HepG2 (cell line): Measurements from ENCODE around the gene MARCHF4. TPM values are rescaled to one million over a fixed set of nuclear protein-coding genes. Genes with fewer than 3 reads are reported as not detected.

Experiments
- ATAC-seq: fragments of 200-7000 bp; cut with Tn5 transposase; 3 replicates; pipeline ENCODE4 v1.9.1; 2020; ENCODE audit warnings: mild to moderate bottlenecking, moderate library complexity
- BruUV-seq: library from RNA; stranded (reverse); fragments of 400-500 nt; replicated peaks from 2 replicates; lab custom pipeline; 2021; lab: Mats Ljungman, UMichigan
- CTCF ChIA-PET: fragments of 300-600 bp; formaldehyde crosslinking; extraction: SDS; loops from one replicate; lab custom pipeline; 2021; ENCODE audit warnings: low total read pairs, inconsistent platforms, low intra/inter-chr PET ratio; lab: Yijun Ruan, JAX
- POLR2A ChIA-PET: fragments of 350-600 bp; sonication (Branson Sonifier 250); formaldehyde crosslinking; loops from one replicate; lab custom pipeline; 2020; ENCODE audit warnings: antibody characterized with exemption, inconsistent platforms; lab: Yijun Ruan, JAX
- DNase-seq: peaks from one replicate; pipeline ENCODE4 v3.0.0-alpha.2; 2015; ENCODE audit warnings: low spot score
- FAIRE-seq: peaks from 3 replicates; lab custom pipeline; 2011; peaks lifted over from hg19 to GRCh38; lab: Jason Lieb, UNC
- H2AFZ ChIP-seq: one replicate; pipeline ENCODE4 v1.6.1; 2011; ENCODE audit warnings: low read length, inconsistent platforms
- H3K27ac ChIP-seq: fragments of 300-600 bp; 3 replicates; pipeline ENCODE4 v1.8.0; 2011; ENCODE audit warnings: mixed run types, mild to moderate bottlenecking, mixed read lengths, low read length, inconsistent platforms; ENCODE audit not compliant: insufficient read depth; ENCODE audit errors: extremely low read length
- H3K27me3 ChIP-seq, 2 experiments: fragments of 200-600 bp in 1 of 2; 2 replicates in 1 of 2; 3 replicates in 1 of 2; pipeline versions ENCODE4 v1.6.0 to v1.8.0; 2011; ENCODE audit warnings: low read length in 2 of 2, mild to moderate bottlenecking in 2 of 2, moderate library complexity in 2 of 2, inconsistent platforms in 1 of 2; ENCODE audit not compliant: insufficient read depth in 2 of 2, control insufficient read depth in 1 of 2
- H3K36me3 ChIP-seq, 2 experiments: fragments of 200-600 bp in 1 of 2; replicated peaks in 1 of 2; 2 replicates in 1 of 2; 3 replicates in 1 of 2; pipeline versions ENCODE4 v1.5.1 to v1.8.0; 2011; ENCODE audit warnings: low read length in 2 of 2, inconsistent platforms in 1 of 2; ENCODE audit not compliant: insufficient read depth in 2 of 2, control insufficient read depth in 1 of 2
- H3K4me1 ChIP-seq: 2 replicates; pipeline ENCODE4 v1.5.1; 2012; ENCODE audit warnings: low read length, inconsistent platforms; ENCODE audit not compliant: insufficient read depth
- H3K4me2 ChIP-seq: 2 replicates; pipeline ENCODE4 v1.6.0; 2011; ENCODE audit warnings: low read depth, low read length, inconsistent platforms
- H3K4me3 ChIP-seq, 3 experiments: fragments of 200-600 bp in 1 of 3; sonication (generic), shearing (Covaris generic) in 1 of 3; replicated peaks in 1 of 3; 2 replicates each; pipeline ENCODE4 v1.5.1; 2011 to 2016; ENCODE audit warnings: low read length in 3 of 3, inconsistent platforms in 2 of 3, low read depth in 2 of 3, mild to moderate bottlenecking in 2 of 3, control low read depth in 1 of 3, mixed read lengths in 1 of 3; ENCODE audit not compliant: insufficient read depth in 1 of 3
- H3K79me2 ChIP-seq: one replicate; pipeline ENCODE4 v1.6.1; 2011; ENCODE audit warnings: low read length, inconsistent platforms; ENCODE audit not compliant: insufficient read depth
- H3K9ac ChIP-seq: 2 replicates; pipeline ENCODE4 v1.6.0; 2011; ENCODE audit warnings: mild to moderate bottlenecking, low read depth, low read length, inconsistent platforms; ENCODE audit not compliant: insufficient read depth
- H3K9me3 ChIP-seq: 2 replicates; pipeline ENCODE4 v1.5.1; 2012; ENCODE audit warnings: mild to moderate bottlenecking, low read length
- H4K20me1 ChIP-seq: 2 replicates; pipeline ENCODE4 v1.6.0; 2011; ENCODE audit warnings: inconsistent platforms, mild to moderate bottlenecking, low read length, moderate library complexity; ENCODE audit not compliant: insufficient read depth
- CENPX ChIP-seq: sonication (generic); formaldehyde crosslinking; IDR thresholded peaks from 2 replicates; pipeline ENCODE4 v1.9.0; 2021; ENCODE audit warnings: mild to moderate bottlenecking, missing genetic modification reagents, moderate library complexity
- CHD2 ChIP-seq: IDR thresholded peaks from 2 replicates; pipeline ENCODE4 v1.6.1; 2011; ENCODE audit warnings: low read depth, low read length, improper control_type of control experiment
- KDM5A ChIP-seq: fragments of 200-600 bp; sonication (generic); IDR thresholded peaks from 2 replicates; pipeline ENCODE4 v1.7.0; 2018; ENCODE audit warnings: antibody characterized with exemption, mild to moderate bottlenecking, low read length, borderline replicate concordance
- KLF16 ChIP-seq, 2 experiments: sonication (generic) in 1 of 2; formaldehyde crosslinking in 1 of 2; IDR thresholded peaks; 2 replicates each; pipeline versions ENCODE4 v1.6.1 to v1.8.0; 2016 to 2023; ENCODE audit warnings: missing genetic modification reagents in 2 of 2, missing compliant biosample characterization in 1 of 2
- NFE2L1 ChIP-seq: sonication (generic); formaldehyde crosslinking; IDR thresholded peaks from 2 replicates; pipeline ENCODE4 v1.4.0; 2020; ENCODE audit warnings: missing genetic modification reagents, mild to moderate bottlenecking, borderline replicate concordance
- NFE2L2 ChIP-seq: fragments of 150-350 bp; IDR thresholded peaks from 2 replicates; pipeline ENCODE4 v1.6.1; 2014; ENCODE audit warnings: low read length
- REPIN1 ChIP-seq: sonication (generic); formaldehyde crosslinking; IDR thresholded peaks from 2 replicates; pipeline ENCODE4 v1.8.0; 2022; ENCODE audit warnings: missing genetic modification reagents, low read depth, mild to moderate bottlenecking, borderline replicate concordance
- ZBTB7B ChIP-seq: sonication (generic); formaldehyde crosslinking; IDR thresholded peaks from 2 replicates; pipeline ENCODE4 v1.4.0; 2020; ENCODE audit warnings: missing genetic modification reagents
- ZNF281 ChIP-seq: sonication (generic); formaldehyde crosslinking; IDR thresholded peaks from 2 replicates; pipeline ENCODE4 v1.4.0; 2020; ENCODE audit warnings: missing genetic modification reagents, borderline replicate concordance
- ZNF326 ChIP-seq: sonication (generic); formaldehyde crosslinking; IDR thresholded peaks from 2 replicates; pipeline ENCODE4 v1.4.0; 2020; ENCODE audit warnings: missing genetic modification reagents, borderline replicate concordance
- ZNF331 ChIP-seq: sonication (generic); formaldehyde crosslinking; IDR thresholded peaks from 2 replicates; pipeline ENCODE4 v1.4.0; 2020; ENCODE audit warnings: missing genetic modification reagents
- ZNF512B ChIP-seq: sonication (generic); formaldehyde crosslinking; IDR thresholded peaks from 2 replicates; pipeline ENCODE4 v1.5.1; 2020; ENCODE audit warnings: missing genetic modification reagents, mild to moderate bottlenecking, borderline replicate concordance
- ZNF546 ChIP-seq: sonication (generic); formaldehyde crosslinking; conservative IDR thresholded peaks from 2 replicates; pipeline ENCODE4 v1.8.1; 2023; ENCODE audit warnings: mild to moderate bottlenecking, missing genetic modification reagents
- ZNF556 ChIP-seq: sonication (generic); formaldehyde crosslinking; IDR thresholded peaks from 2 replicates; pipeline ENCODE4 v1.4.0; 2020; ENCODE audit warnings: mild to moderate bottlenecking, missing genetic modification reagents, borderline replicate concordance
- WGBS: methylation state at CpG from one replicate; pipeline ENCODE4 v1.1.6; 2017; ENCODE audit warnings: low lambda C conversion rate; 5-methylcytosine and 5-hydroxymethylcytosine counted together
- in situ Hi-C: cut with HindIII; loops from 2 replicates; pipeline ENCODE4 v1.10.0; 2017; ENCODE audit warnings: low pct_unique_long_range_greater_than_20kb; ENCODE audit not compliant: extremely low pct_ligation_motif_present
- intact Hi-C: fragments of 100-400 bp; cut with micrococcal nuclease; formaldehyde crosslinking; loops from one replicate; pipeline ENCODE4 v1.10.0; 2022; ENCODE audit not compliant: unreplicated experiment
- polyA plus RNA-seq, 8 experiments: library from polyadenylated mRNA; depleted of rRNA in 3 of 8; stranded (reverse) in 7 of 8; unstranded in 1 of 8; fragments of >200 nt; fragmentation: Illumina TruSeq in 4 of 8; extraction: Trizol in 4 of 8; gene quantifications; 2 replicates each; pipeline versions ENCODE4 v1.2.1 to v1.2.3, GENCODE V29; 2011 to 2016; ENCODE audit warnings: low read depth in 4 of 8, missing spikeins in 1 of 8, mixed read lengths in 1 of 8; ENCODE audit not compliant: insufficient read depth in 1 of 8
- total RNA-seq, 5 experiments: library from RNA; depleted of rRNA; stranded (reverse); fragments of >200 nt; fragmentation: Illumina TruSeq; extraction: Trizol; gene quantifications; 2 replicates each; pipeline ENCODE4 v1.2.3, GENCODE V29; 2016; ENCODE audit warnings: low read depth in 1 of 5
- TF ChIP-seq, protein P1 (sequence below): sonication (generic); formaldehyde crosslinking; IDR thresholded peaks from 2 replicates; pipeline ENCODE4 v1.5.0; 2020; ENCODE audit warnings: mild to moderate bottlenecking, missing genetic modification reagents, borderline replicate concordance

MARCHF4 gene
- total and polyA plus RNA-seq, 2 of the 13 experiments (the other 11 are each of a cell fraction or from before 2014, with no cell fraction given): not detected

- H3K4me1 ChIP-seq: no peaks in the 10 kb centered on the region
- no peaks in the 10 kb centered on the region for H4K20me1 ChIP-seq
- 14% methylated on average over 3 of the region's 3 CpGs for WGBS
- H3K79me2 ChIP-seq: no peaks in the 10 kb centered on the region
- DNase-seq (no peak), FAIRE-seq (no peak), ATAC-seq (no peak)
- no peak overlapping the region for H3K4me2 ChIP-seq
- intact Hi-C loops (no loop called here), in situ Hi-C loops (no loop called here)
- POLR2A ChIA-PET: no interaction called here
- no peak overlapping the region for H2AFZ ChIP-seq
- no peak overlapping the region for H3K4me3 ChIP-seq
- no peak overlapping the region for H3K9ac ChIP-seq
- H3K9me3 ChIP-seq: no peaks in the 10 kb centered on the region
- H3K27me3 ChIP-seq: peaks cover 0 to 35% of the 10 kb centered on the region in 2 experiments; a peak in 3 of 5 replicates
- no TSS peak for BruUV-seq
- H3K27ac ChIP-seq: no peak overlapping the region
- TF ChIP-seq ZNF281 (no peak), ZNF331 (CRISPR knock-in tag) (no peak), NFE2L2 (no peak), KDM5A (no peak), ZBTB7B (CRISPR knock-in tag) (no peak), CENPX (CRISPR knock-in tag) (no peak), ZNF546 (no peak), KLF16 (CRISPR knock-in tag; IDR thresholded peaks at IDR 0.05) (no peak), CHD2 (no peak), REPIN1 (CRISPR knock-in tag) (no peak), ZNF326 (CRISPR knock-in tag) (no peak), ZNF556 (CRISPR knock-in tag) (no peak), NFE2L1 (CRISPR knock-in tag) (no peak), ZNF512B (CRISPR knock-in tag) (no peak)
- TF ChIP-seq, protein P1, sequence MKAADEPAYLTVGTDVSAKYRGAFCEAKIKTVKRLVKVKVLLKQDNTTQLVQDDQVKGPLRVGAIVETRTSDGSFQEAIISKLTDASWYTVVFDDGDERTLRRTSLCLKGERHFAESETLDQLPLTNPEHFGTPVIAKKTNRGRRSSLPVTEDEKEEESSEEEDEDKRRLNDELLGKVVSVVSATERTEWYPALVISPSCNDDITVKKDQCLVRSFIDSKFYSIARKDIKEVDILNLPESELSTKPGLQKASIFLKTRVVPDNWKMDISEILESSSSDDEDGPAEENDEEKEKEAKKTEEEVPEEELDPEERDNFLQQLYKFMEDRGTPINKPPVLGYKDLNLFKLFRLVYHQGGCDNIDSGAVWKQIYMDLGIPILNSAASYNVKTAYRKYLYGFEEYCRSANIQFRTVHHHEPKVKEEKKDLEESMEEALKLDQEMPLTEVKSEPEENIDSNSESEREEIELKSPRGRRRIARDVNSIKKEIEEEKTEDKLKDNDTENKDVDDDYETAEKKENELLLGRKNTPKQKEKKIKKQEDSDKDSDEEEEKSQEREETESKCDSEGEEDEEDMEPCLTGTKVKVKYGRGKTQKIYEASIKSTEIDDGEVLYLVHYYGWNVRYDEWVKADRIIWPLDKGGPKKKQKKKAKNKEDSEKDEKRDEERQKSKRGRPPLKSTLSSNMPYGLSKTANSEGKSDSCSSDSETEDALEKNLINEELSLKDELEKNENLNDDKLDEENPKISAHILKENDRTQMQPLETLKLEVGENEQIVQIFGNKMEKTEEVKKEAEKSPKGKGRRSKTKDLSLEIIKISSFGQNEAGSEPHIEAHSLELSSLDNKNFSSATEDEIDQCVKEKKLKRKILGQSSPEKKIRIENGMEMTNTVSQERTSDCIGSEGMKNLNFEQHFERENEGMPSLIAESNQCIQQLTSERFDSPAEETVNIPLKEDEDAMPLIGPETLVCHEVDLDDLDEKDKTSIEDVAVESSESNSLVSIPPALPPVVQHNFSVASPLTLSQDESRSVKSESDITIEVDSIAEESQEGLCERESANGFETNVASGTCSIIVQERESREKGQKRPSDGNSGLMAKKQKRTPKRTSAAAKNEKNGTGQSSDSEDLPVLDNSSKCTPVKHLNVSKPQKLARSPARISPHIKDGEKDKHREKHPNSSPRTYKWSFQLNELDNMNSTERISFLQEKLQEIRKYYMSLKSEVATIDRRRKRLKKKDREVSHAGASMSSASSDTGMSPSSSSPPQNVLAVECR (CRISPR knock-in tag): no peak
- no peaks in the 10 kb centered on the region for H3K36me3 ChIP-seq
- CTCF ChIA-PET: no interaction called here
Measured at GRCh38 chr2:216348756-216349308, 23.5 kb downstream of the MARCHF4 start.
